Measurements from ENCODE around the gene MVB12B. TPM values are rescaled to one million over a fixed set of nuclear protein-coding genes. Genes with fewer than 3 reads are reported as not detected.

MVB12B gene
- total RNA-seq, 1 experiment from 2014 or later = 5.8 TPM

GRCh38 chr9:126495411-126496180 is 169.0 kb downstream of the MVB12B start:
- Histone ChIP-seq H3K56ac (ENCODE audit: insufficient read length, low read depth, low read length) (no peak overlapping the region), H3K18ac (ENCODE audit: insufficient read length, low read depth, low read length) (no peak overlapping the region), H3K14ac (ENCODE audit: insufficient read depth, low read length) (no peak overlapping the region), H3K4ac (ENCODE audit: low read depth, low read length) (no peak overlapping the region), H2BK20ac (ENCODE audit: low read depth, low read length, poor library complexity, severe bottlenecking) (no peak overlapping the region), H2AFZ (ENCODE audit: low read length) (no peak overlapping the region), H3T11ph (ENCODE audit: low read length) (no peak overlapping the region), H4K91ac (ENCODE audit: insufficient read length, low read depth, low read length) (no peak overlapping the region), H3K4me1 (ENCODE audit: insufficient read depth, low read length) (no peaks in the 10 kb centered on the region), H3K9ac (ENCODE audit: extremely low read depth, insufficient read length, low read length) (no peak overlapping the region), H3K27me3 (ENCODE audit: insufficient read depth, low read length) (no peaks in the 10 kb centered on the region), H2BK12ac (ENCODE audit: insufficient read length, low read depth, low read length) (no peak overlapping the region), H2BK5ac (ENCODE audit: insufficient read length, low read length) (no peak overlapping the region), H3K27ac (ENCODE audit: insufficient read length, low read depth, low read length) (no peak overlapping the region), H2BK120ac (ENCODE audit: low read depth, low read length, poor library complexity, severe bottlenecking) (no peak overlapping the region), H3K23ac (ENCODE audit: insufficient read length, low read depth, low read length) (no peak overlapping the region), H2AK5ac (ENCODE audit: insufficient read length, low read length) (no peak overlapping the region), H3K79me2 (ENCODE audit: insufficient read depth, low read length) (no peaks in the 10 kb centered on the region), H4K5ac (ENCODE audit: insufficient read length, low read depth, low read length) (no peak overlapping the region), H4K8ac (replicated peaks; ENCODE audit: insufficient read length, low read depth, low read length) (no peak overlapping the region), H2BK15ac (ENCODE audit: low read depth, low read length) (no peak overlapping the region), H3K79me1 (ENCODE audit: insufficient read depth, low read depth, low read length, poor library complexity, severe bottlenecking) (no peaks in the 10 kb centered on the region), H3K23me2 (ENCODE audit: insufficient read length, low read depth, low read length, poor library complexity, severe bottlenecking) (peaks cover 11% of the 10 kb centered on the region), H3K4me2 (ENCODE audit: insufficient read depth, insufficient read length, low read length) (no peak overlapping the region), H4K20me1 (ENCODE audit: control insufficient read depth, insufficient read depth, insufficient read length) (no peaks in the 10 kb centered on the region), H3K9me3 (ENCODE audit: control insufficient read depth, low read depth, low read length) (no peaks in the 10 kb centered on the region)
- H3K4me3 Mint-ChIP-seq = no peak overlapping the region
- no peaks in the 10 kb centered on the region for H3K36me3 Mint-ChIP-seq (ENCODE audit: insufficient read depth in 1 of 3, low read depth in 3 of 3)
- H3K4me1 Mint-ChIP-seq = peaks cover 9 to 14% of the 10 kb centered on the region in 2 experiments
- WGBS (ENCODE audit: extremely low coverage, insufficient read length, low lambda C conversion rate) = no CpG with 5 or more reads among the region's 7 CpGs
- H3K27me3 Mint-ChIP-seq (ENCODE audit: low read depth) = peaks cover 18% of the 10 kb centered on the region
- no peak overlapping the region for H3K27ac Mint-ChIP-seq
- H3K9me3 Mint-ChIP-seq = no peaks in the 10 kb centered on the region
- no peak for TF ChIP-seq CTCF (conservative IDR thresholded peaks at IDR 0.05)
- DNase-seq = no peak
